Lung (tissue), 12 donors: ENCODE data around the gene WDSUB1. TPM values are rescaled to one million over a fixed set of nuclear protein-coding genes. Genes with fewer than 3 reads are reported as not detected.

Experiments
- ATAC-seq: fragments of 200-7000 bp; cut with Tn5 transposase; one replicate; pipeline ENCODE4 v1.9.1; 2020; ENCODE audit warnings: moderate number of reproducible peaks; ENCODE audit not compliant: insufficient read depth, low FRiP score
- DNase-seq, 3 donors: peaks; one replicate each; pipeline ENCODE4 v3.0.0-alpha.2; 2013 to 2017
- H3K27ac ChIP-seq, 2 donors: one replicate each; pipeline ENCODE4 v1.5.1; 2013; ENCODE audit warnings: mild to moderate bottlenecking in 2 of 2, moderate library complexity in 2 of 2, control low read depth in 1 of 2, inconsistent platforms in 1 of 2, low read depth in 1 of 2, low read length in 1 of 2
- H3K27me3 ChIP-seq, 3 donors: one replicate each; pipeline ENCODE4 v1.5.1; 2013; ENCODE audit warnings: low read length in 2 of 3; ENCODE audit not compliant: control insufficient read depth in 3 of 3, insufficient read depth in 3 of 3
- H3K36me3 ChIP-seq, 4 donors: one replicate each; pipeline ENCODE4 v1.5.1; 2013; ENCODE audit warnings: low read length in 4 of 4, mild to moderate bottlenecking in 1 of 4, moderate library complexity in 1 of 4; ENCODE audit not compliant: control insufficient read depth in 4 of 4, insufficient read depth in 4 of 4
- H3K4me1 ChIP-seq, 5 donors: one replicate each; pipeline ENCODE4 v1.5.1; 2013; ENCODE audit warnings: low read length in 5 of 5, mild to moderate bottlenecking in 2 of 5, moderate library complexity in 1 of 5; ENCODE audit not compliant: control insufficient read depth in 5 of 5, insufficient read depth in 5 of 5
- H3K4me3 ChIP-seq: one replicate; pipeline ENCODE4 v1.5.1; 2013; ENCODE audit warnings: mild to moderate bottlenecking, control low read depth, moderate library complexity
- H3K9ac ChIP-seq, 2 donors: one replicate each; pipeline ENCODE4 v1.5.1; 2013; ENCODE audit warnings: low read length in 2 of 2, control low read depth in 1 of 2; ENCODE audit not compliant: insufficient read depth in 1 of 2
- H3K9me3 ChIP-seq, 4 donors: one replicate each; pipeline ENCODE4 v1.5.1; 2013; ENCODE audit warnings: low read length in 3 of 4, mild to moderate bottlenecking in 1 of 4, moderate library complexity in 1 of 4; ENCODE audit not compliant: control insufficient read depth in 4 of 4, insufficient read depth in 3 of 4
- CTCF ChIP-seq: IDR thresholded peaks from 2 replicates; pipeline ENCODE4 v1.5.1; 2012; ENCODE audit warnings: mild to moderate bottlenecking; ENCODE audit errors: control extremely low read depth, extremely low read depth
- WGBS, 2 donors: extraction: QIAGEN DNeasy Blood & Tissue Kit; methylation state at CpG; one replicate each; pipeline ENCODE4 v1.1.7; 2013; 5-methylcytosine and 5-hydroxymethylcytosine counted together
- polyA plus RNA-seq, 2 donors: library from polyadenylated mRNA; stranded (reverse); fragments of 200-250 nt; gene quantifications; one replicate each; pipeline ENCODE4 v1.2.1, GENCODE V29; 2013
- total RNA-seq, 2 donors: library from RNA; depleted of rRNA in 1 of 2; stranded (reverse); fragments of >200 nt in 1 of 2; gene quantifications; one replicate each; pipeline ENCODE4 v1.2.1, GENCODE V29; 2014 to 2021
- donor health status: control.
- donor health status: control.
- donor health status: Bipolar disorder and iron deficiency.
- donor health status: healthy.
- donor health status: DM: yes; HTN: yes; CAD: no.

Gene WDSUB1
- total and polyA plus RNA-seq, 4 donors: 7.7 to 18.3 (median 9.8) TPM

- Histone ChIP-seq H3K4me1 (peaks cover 0 to 23% (median 0%) of the 10 kb centered on the region in 5 donors), H3K9me3 (peaks cover 0 to 3% (median 0%) of the 10 kb centered on the region in 4 donors), H3K9ac (no peak overlapping the region), H3K36me3 (peaks cover 8 to 44% (median 34%) of the 10 kb centered on the region in 4 donors), H3K27me3 (no peaks in the 10 kb centered on the region), H3K4me3 (no peak overlapping the region), H3K27ac (peak overlapping the region in 1 of 2 donors; percentile 21)
- no peak for TF ChIP-seq CTCF
- 93 to 95% methylated on average over 14 of the region's 14 CpGs for WGBS, 2 donors
- DNase-seq (no peak), ATAC-seq (no peak)
These were observed 58.4 kb downstream of the WDSUB1 start for GRCh38 chr2:159228081-159228581.

- peaks cover 0 to 3% (median 0%) of the 10 kb centered on the region in 4 donors for H3K9me3 ChIP-seq
- H3K4me3 ChIP-seq: no peak overlapping the region
- H3K4me1 ChIP-seq: peaks cover 0 to 23% (median 0%) of the 10 kb centered on the region in 5 donors
- no peak for TF ChIP-seq CTCF
- H3K9ac ChIP-seq: no peak overlapping the region
- no peaks in the 10 kb centered on the region for H3K27me3 ChIP-seq
- H3K27ac ChIP-seq: no peak overlapping the region
- H3K36me3 ChIP-seq: peaks cover 11 to 44% (median 34%) of the 10 kb centered on the region in 4 donors
- 54 to 62% methylated on average over 3 of the region's 3 CpGs for WGBS, 2 donors
- ATAC-seq (no peak), DNase-seq (no peak)
These were observed 59.0 kb downstream of the WDSUB1 start for GRCh38 chr2:159227467-159227866.

GRCh38 chr2:159226608-159227385 is 59.7 kb downstream of the WDSUB1 start:
- Histone ChIP-seq H3K9ac (no peak overlapping the region), H3K36me3 (peaks cover 12 to 46% (median 36%) of the 10 kb centered on the region in 4 donors), H3K4me1 (peaks cover 0 to 23% (median 0%) of the 10 kb centered on the region in 5 donors), H3K27me3 (no peaks in the 10 kb centered on the region), H3K4me3 (no peak overlapping the region), H3K27ac (peak overlapping the region; percentile 54 to 75), H3K9me3 (peaks cover 0 to 3% (median 0%) of the 10 kb centered on the region in 4 donors)
- DNase-seq (no peak), ATAC-seq (no peak)
- TF ChIP-seq CTCF: no peak
